Fibroblast of lung (primary cell): ENCODE data around the gene GMFB. TPM values are rescaled to one million over a fixed set of nuclear protein-coding genes. Genes with fewer than 3 reads are reported as not detected.

Source experiments
- DNase-seq, 2 donors: peaks; one replicate each; pipeline versions ENCODE4 v3.0.0 to v3.0.0-alpha.2; 2010; ENCODE audit warnings: low read depth in 2 of 2
- H2AFZ ChIP-seq: 2 replicates; pipeline ENCODE4 v1.5.1; 2012; ENCODE audit warnings: low read length, control low read depth, inconsistent platforms
- H3K27ac ChIP-seq: 2 replicates; pipeline ENCODE4 v1.5.1; 2011; ENCODE audit warnings: low read length, control low read depth; ENCODE audit not compliant: insufficient read depth
- H3K27me3 ChIP-seq: 2 replicates; pipeline ENCODE4 v1.5.1; 2011; ENCODE audit warnings: mild to moderate bottlenecking, low read length; ENCODE audit not compliant: control insufficient read depth, insufficient read depth
- H3K36me3 ChIP-seq: 2 replicates; pipeline ENCODE4 v1.5.1; 2011; ENCODE audit warnings: low read length; ENCODE audit not compliant: control insufficient read depth, insufficient read depth
- H3K4me1 ChIP-seq: 2 replicates; pipeline ENCODE4 v1.5.1; 2011; ENCODE audit warnings: low read length; ENCODE audit not compliant: control insufficient read depth, insufficient read depth; ENCODE audit errors: extremely low read depth
- H3K4me2 ChIP-seq: 2 replicates; pipeline ENCODE4 v1.5.1; 2011; ENCODE audit warnings: low read length, control low read depth; ENCODE audit not compliant: insufficient read depth; ENCODE audit errors: extremely low read depth
- H3K4me3 ChIP-seq, 4 experiments: fragments of 200-600 bp in 1 of 4; sonication (generic) in 1 of 4; replicated peaks in 1 of 4; 2 replicates each; pipeline ENCODE4 v1.5.1; 2011 to 2016; ENCODE audit warnings: low read length in 4 of 4, low read depth in 3 of 4, mild to moderate bottlenecking in 3 of 4, control low read depth in 2 of 4, inconsistent platforms in 1 of 4, mixed read lengths in 1 of 4; ENCODE audit not compliant: insufficient read depth in 1 of 4; ENCODE audit errors: control extremely low read depth in 1 of 4
- H3K79me2 ChIP-seq: 2 replicates; pipeline ENCODE4 v1.5.1; 2012; ENCODE audit warnings: mild to moderate bottlenecking, low read length, inconsistent platforms; ENCODE audit not compliant: control insufficient read depth, insufficient read depth
- H3K9ac ChIP-seq: 2 replicates; pipeline ENCODE4 v1.5.1; 2011; ENCODE audit warnings: mild to moderate bottlenecking, low read length, control low read depth; ENCODE audit not compliant: insufficient read depth
- H3K9me3 ChIP-seq: 2 replicates; pipeline ENCODE4 v1.5.1; 2012; ENCODE audit warnings: low read depth, low read length; ENCODE audit not compliant: control insufficient read depth, insufficient read depth
- H4K20me1 ChIP-seq: 2 replicates; pipeline ENCODE4 v1.5.1; 2011; ENCODE audit warnings: low read length; ENCODE audit not compliant: control insufficient read depth, insufficient read depth; ENCODE audit errors: extremely low read depth
- CTCF ChIP-seq, 2 donors: IDR thresholded peaks in 1 of 2; conservative IDR thresholded peaks in 1 of 2; 1 replicate in 1 of 2; 2 replicates in 1 of 2; pipeline ENCODE4 v1.5.1; 2011 to 2012; ENCODE audit warnings: low read length in 2 of 2, control low read depth in 1 of 2, inconsistent platforms in 1 of 2, low read depth in 1 of 2, mild to moderate bottlenecking in 1 of 2
- EZH2 ChIP-seq: IDR thresholded peaks from 2 replicates; pipeline ENCODE4 v1.5.1; 2012; ENCODE audit warnings: low read length, control low read depth, mild to moderate bottlenecking; ENCODE audit errors: missing control alignments
- polyA plus RNA-seq, 2 donors: library from polyadenylated mRNA; depleted of rRNA in 1 of 2; stranded (reverse) in 1 of 2; unstranded in 1 of 2; fragments of >200 nt; gene quantifications; 2 replicates each; pipeline ENCODE4 v1.2.1, GENCODE V29; 2011 to 2012; ENCODE audit warnings: missing spikeins in 1 of 2
- total RNA-seq: library from RNA; depleted of rRNA; stranded (reverse); fragments of >200 nt; gene quantifications from 2 replicates; pipeline ENCODE4 v1.2.1, GENCODE V29; 2014

GMFB gene
- total and polyA plus RNA-seq, 2 donors (not counting 1 experiment from before 2014, with no cell fraction given) = 69.2 to 85.5 TPM

GRCh38 chr14:54475911-54476310 lies 12.9 kb downstream of the GMFB start:
- Histone ChIP-seq H3K79me2 (peaks cover 2% of the 10 kb centered on the region), H3K36me3 (peaks cover 3% of the 10 kb centered on the region)

GRCh38 chr14:54475187-54475899 lies 13.4 kb downstream of the GMFB start:
- Histone ChIP-seq H3K4me1 (no peaks in the 10 kb centered on the region), H3K27me3 (no peaks in the 10 kb centered on the region), H3K36me3 (peaks cover 3% of the 10 kb centered on the region), H2AFZ (no peak overlapping the region), H3K9ac (no peak overlapping the region), H3K4me2 (no peak overlapping the region), H3K79me2 (no peaks in the 10 kb centered on the region), H3K4me3 (no peak overlapping the region), H3K9me3 (no peaks in the 10 kb centered on the region), H3K27ac (no peak overlapping the region), H4K20me1 (peaks cover under 1% of the 10 kb centered on the region)
- peak; percentile 19 to 63 for DNase-seq
- TF ChIP-seq CTCF (conservative IDR thresholded peaks at IDR 0.05 in 1 of 2, IDR thresholded peaks at IDR 0.05 in 1 of 2; ENCODE audit: low read depth in 1 of 2, low read length in 2 of 2) = no peak
- no peak for TF ChIP-seq EZH2

More at GRCh38 chr14:54475911-54476310, 12.9 kb downstream of the GMFB start:
- TF ChIP-seq EZH2 = no peak
- no peak for TF ChIP-seq CTCF (conservative IDR thresholded peaks at IDR 0.05 in 1 of 2, IDR thresholded peaks at IDR 0.05 in 1 of 2; ENCODE audit: low read depth in 1 of 2, low read length in 2 of 2)
- H2AFZ ChIP-seq = no peak overlapping the region
- no peak overlapping the region for H3K27ac ChIP-seq
- no peak overlapping the region for H3K4me2 ChIP-seq
- H4K20me1 ChIP-seq = peaks cover 2% of the 10 kb centered on the region
- DNase-seq = no peak
- no peaks in the 10 kb centered on the region for H3K27me3 ChIP-seq
- no peaks in the 10 kb centered on the region for H3K9me3 ChIP-seq
- H3K9ac ChIP-seq = no peak overlapping the region
- H3K4me3 ChIP-seq = no peak overlapping the region
- no peaks in the 10 kb centered on the region for H3K4me1 ChIP-seq

- peaks cover 3% of the 10 kb centered on the region for H3K36me3 ChIP-seq
- no peaks in the 10 kb centered on the region for H3K27me3 ChIP-seq
- no peaks in the 10 kb centered on the region for H3K79me2 ChIP-seq
- H3K9ac ChIP-seq = no peak overlapping the region
- H3K4me1 ChIP-seq = no peaks in the 10 kb centered on the region
- peak in 1 of 2 donors; percentile 56 for DNase-seq
- no peak overlapping the region for H3K4me2 ChIP-seq
- no peak overlapping the region for H2AFZ ChIP-seq
- H3K27ac ChIP-seq = no peak overlapping the region
- no peaks in the 10 kb centered on the region for H4K20me1 ChIP-seq
- H3K9me3 ChIP-seq = no peaks in the 10 kb centered on the region
- no peak for TF ChIP-seq CTCF (conservative IDR thresholded peaks at IDR 0.05 in 1 of 2, IDR thresholded peaks at IDR 0.05 in 1 of 2; ENCODE audit: low read depth in 1 of 2, low read length in 2 of 2)
- TF ChIP-seq EZH2 = no peak
- H3K4me3 ChIP-seq = no peak overlapping the region
Observed at GRCh38 chr14:54474232-54474793, 14.5 kb downstream of the GMFB start.
